Spinal cord (tissue), 10 donors: ENCODE results near the gene SAP30L. TPM values are rescaled to one million over a fixed set of nuclear protein-coding genes. Genes with fewer than 3 reads are reported as not detected.

Source experiments
- DNase-seq, 6 donors: peaks; one replicate each; pipeline versions ENCODE4 v3.0.0 to v3.0.0-alpha.2; 2013 to 2015; ENCODE audit warnings: low spot score in 6 of 6, low read depth in 4 of 6
- H3K27ac ChIP-seq: one replicate; pipeline ENCODE4 v1.5.1; 2013; ENCODE audit warnings: low read depth, low read length, control low read depth
- H3K27me3 ChIP-seq: one replicate; pipeline ENCODE4 v1.6.1; 2013; ENCODE audit warnings: low read length; ENCODE audit not compliant: control insufficient read depth, insufficient read depth
- H3K36me3 ChIP-seq: one replicate; pipeline ENCODE4 v1.6.1; 2013; ENCODE audit warnings: low read length; ENCODE audit not compliant: control insufficient read depth, insufficient read depth
- H3K4me1 ChIP-seq: one replicate; pipeline ENCODE4 v1.6.1; 2013; ENCODE audit warnings: low read length; ENCODE audit not compliant: control insufficient read depth, insufficient read depth
- H3K4me3 ChIP-seq: one replicate; pipeline ENCODE4 v1.5.1; 2013; ENCODE audit warnings: low read depth, low read length, control low read depth
- H3K9me3 ChIP-seq: one replicate; pipeline ENCODE4 v1.6.1; 2013; ENCODE audit warnings: low read length; ENCODE audit not compliant: control insufficient read depth, insufficient read depth
- WGBS: methylation state at CpG from one replicate; pipeline ENCODE4 v1.1.5; 2013; ENCODE audit warnings: missing lambda C conversion rate; ENCODE audit not compliant: insufficient coverage; 5-methylcytosine and 5-hydroxymethylcytosine counted together
- polyA plus RNA-seq, 2 donors: library from polyadenylated mRNA; unstranded; fragments of 120-200 nt; gene quantifications; one replicate each; pipeline ENCODE4 v1.2.1, GENCODE V29; 2013; ENCODE audit not compliant: insufficient read length in 2 of 2
- total RNA-seq, 2 donors: library from RNA; depleted of rRNA in 1 of 2; stranded (reverse); fragments of 120-200 nt in 1 of 2; fragments of >200 nt in 1 of 2; gene quantifications; one replicate each; pipeline versions ENCODE4 v1.2.3 to v1.2.4, GENCODE V29; 2013 to 2014
- donor health status: healthy.

The SAP30L gene
- total and polyA plus RNA-seq, 4 donors, result 29.0 to 39.3 (median 32.9) TPM

DNA sequence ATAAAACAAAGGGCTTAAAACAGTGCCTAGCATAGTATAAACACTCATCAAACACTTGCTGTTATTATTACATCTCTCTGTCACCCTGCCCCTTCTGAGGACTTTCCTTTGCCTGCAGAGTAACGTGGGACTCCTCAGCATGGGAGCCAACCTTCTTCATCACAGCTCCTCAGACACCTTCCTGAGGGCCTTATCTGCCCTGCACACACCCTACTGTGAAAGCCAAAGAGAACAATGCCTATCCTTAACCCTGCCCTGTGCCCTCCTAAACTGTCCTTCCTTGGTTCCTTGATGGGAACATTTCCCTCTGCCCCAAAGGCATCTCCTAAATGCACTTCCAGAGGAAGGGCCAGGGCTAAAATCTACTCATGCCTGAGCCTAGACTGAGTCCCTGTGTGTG, 52.8 kb downstream of the SAP30L start:
- H3K36me3 ChIP-seq, result no peaks in the 10 kb centered on the region
- no peaks in the 10 kb centered on the region for H3K4me1 ChIP-seq
- no peak overlapping the region for H3K27ac ChIP-seq
- peaks cover 14% of the 10 kb centered on the region for H3K27me3 ChIP-seq
- no peaks in the 10 kb centered on the region for H3K9me3 ChIP-seq
- DNase-seq, result no peak
- 86% methylated on average over 1 of the region's 1 CpG for WGBS
- no peak overlapping the region for H3K4me3 ChIP-seq

DNA sequence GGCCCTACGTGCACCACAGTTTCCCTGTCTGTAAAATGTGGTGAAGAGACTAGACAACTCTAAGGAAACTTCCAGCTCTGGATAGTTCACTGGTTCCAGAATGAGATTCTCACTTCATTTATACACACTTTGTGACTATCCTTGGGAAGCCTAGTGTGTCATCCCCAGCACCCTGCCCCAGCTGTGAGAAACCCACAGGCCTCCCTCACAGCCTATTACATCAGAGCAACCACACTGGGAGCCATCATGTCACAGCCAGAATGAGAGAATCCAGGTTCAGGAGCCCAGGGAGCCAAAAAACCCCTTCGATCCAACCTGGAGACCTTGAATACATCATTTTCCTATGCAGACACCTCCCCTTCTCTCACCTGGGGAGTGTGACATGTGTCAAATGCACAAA, 53.2 kb downstream of the SAP30L start:
- no peak for DNase-seq
- Histone ChIP-seq H3K4me3 (no peak overlapping the region), H3K36me3 (no peaks in the 10 kb centered on the region), H3K27ac (no peak overlapping the region), H3K9me3 (no peaks in the 10 kb centered on the region), H3K4me1 (no peaks in the 10 kb centered on the region), H3K27me3 (peaks cover 10% of the 10 kb centered on the region)
- 100% methylated on average over 1 of the region's 2 CpGs for WGBS

- Histone ChIP-seq H3K9me3 (no peaks in the 10 kb centered on the region), H3K4me3 (no peak overlapping the region), H3K4me1 (no peaks in the 10 kb centered on the region), H3K36me3 (no peaks in the 10 kb centered on the region), H3K27me3 (no peaks in the 10 kb centered on the region), H3K27ac (no peak overlapping the region)
- 61% methylated on average over 2 of the region's 2 CpGs for WGBS
- no peak for DNase-seq
These were observed 55.8 kb downstream of the SAP30L start for GRCh38 chr5:154501566-154501965.

DNA sequence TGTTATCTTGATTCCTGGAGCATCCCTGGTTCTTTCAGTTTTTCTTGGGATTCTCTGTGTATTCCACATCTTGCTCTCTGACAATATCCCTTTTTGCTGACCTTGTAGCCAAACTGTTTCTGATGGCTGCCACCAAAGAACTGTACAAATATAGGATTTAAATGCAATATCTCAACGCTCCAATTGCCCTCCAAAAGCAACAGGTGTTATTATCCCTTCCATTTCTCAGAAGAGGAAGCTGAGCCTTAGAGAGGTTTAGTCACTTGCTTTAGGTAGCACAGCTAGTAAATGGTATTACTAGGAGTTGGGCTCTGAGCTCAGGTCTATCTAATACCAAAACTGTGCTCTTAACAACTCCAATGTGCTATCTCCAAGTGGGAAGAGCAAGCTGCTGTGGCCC, 56.4 kb downstream of the SAP30L start:
- no peak for DNase-seq
- Histone ChIP-seq H3K27me3 (no peaks in the 10 kb centered on the region), H3K27ac (no peak overlapping the region), H3K36me3 (no peaks in the 10 kb centered on the region), H3K4me1 (no peaks in the 10 kb centered on the region), H3K9me3 (no peaks in the 10 kb centered on the region), H3K4me3 (no peak overlapping the region)
- WGBS, result no CpG with 5 or more reads among the region's 1 CpG

DNA sequence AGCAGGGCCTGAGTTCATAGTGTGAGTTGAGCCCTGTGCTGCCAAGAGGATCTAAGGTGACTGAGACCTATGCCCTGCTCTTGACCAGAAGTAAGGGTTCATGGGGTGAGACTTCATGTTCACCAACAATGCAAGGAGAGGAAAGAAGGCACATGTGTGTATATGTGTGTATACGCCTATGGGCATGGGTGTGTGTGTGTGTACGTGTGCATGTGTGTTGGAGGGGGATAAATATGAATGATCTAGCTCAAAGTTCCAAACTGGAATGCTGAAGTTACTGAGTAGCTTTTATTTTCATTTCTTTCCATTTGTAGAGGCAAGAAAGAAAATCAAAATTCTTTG, 57.9 kb downstream of the SAP30L start:
- no peak overlapping the region for H3K4me3 ChIP-seq
- no peaks in the 10 kb centered on the region for H3K36me3 ChIP-seq
- H3K27ac ChIP-seq, result no peak overlapping the region
- H3K27me3 ChIP-seq, result no peaks in the 10 kb centered on the region
- H3K9me3 ChIP-seq, result no peaks in the 10 kb centered on the region
- WGBS, result 100% methylated on average over 2 of the region's 2 CpGs
- H3K4me1 ChIP-seq, result no peaks in the 10 kb centered on the region
- DNase-seq, result no peak

GRCh38 chr5:154505567-154505966, 59.8 kb downstream of the SAP30L start:
- H3K4me1 ChIP-seq, result peaks cover 6% of the 10 kb centered on the region
- no peaks in the 10 kb centered on the region for H3K36me3 ChIP-seq
- no peaks in the 10 kb centered on the region for H3K9me3 ChIP-seq
- H3K4me3 ChIP-seq, result no peak overlapping the region
- no peak for DNase-seq
- H3K27me3 ChIP-seq, result no peaks in the 10 kb centered on the region
- 47% methylated on average over 9 of the region's 10 CpGs for WGBS
- no peak overlapping the region for H3K27ac ChIP-seq

DNA sequence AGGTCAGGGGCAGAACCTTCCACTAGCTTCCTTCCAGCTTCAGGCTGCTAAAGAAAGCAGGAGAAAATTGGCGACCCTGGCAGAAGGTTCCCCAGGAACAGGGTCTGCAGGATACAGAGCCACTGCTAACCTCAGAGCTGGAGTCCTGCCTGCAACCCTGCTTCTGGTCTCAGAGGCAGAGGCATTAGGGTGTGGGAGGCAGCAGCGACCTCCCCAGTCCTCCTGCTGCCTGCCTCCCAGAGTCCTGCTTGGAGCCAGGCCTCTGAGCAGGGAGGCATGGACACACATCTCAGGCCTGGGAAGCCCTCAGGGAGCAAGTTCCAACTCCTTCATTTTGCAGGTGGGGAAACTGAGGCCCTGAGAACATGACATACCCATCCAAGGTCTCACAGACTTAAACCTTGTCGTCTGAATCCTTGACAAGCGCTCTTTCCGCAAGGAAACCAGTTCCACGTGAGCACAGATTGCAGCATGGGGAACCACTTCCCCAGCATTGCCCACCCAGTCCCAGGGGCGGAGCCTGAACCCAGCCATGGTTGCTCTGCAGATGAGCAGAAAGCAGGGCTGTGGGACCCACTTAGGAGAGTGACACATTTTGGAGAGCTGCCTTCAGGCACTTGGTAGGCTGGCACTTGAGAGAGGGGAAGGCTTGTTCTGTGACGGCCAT, 60.4 kb downstream of the SAP30L start:
- no peaks in the 10 kb centered on the region for H3K9me3 ChIP-seq
- 96% methylated on average over 7 of the region's 8 CpGs for WGBS
- no peaks in the 10 kb centered on the region for H3K36me3 ChIP-seq
- peaks cover 10% of the 10 kb centered on the region for H3K4me1 ChIP-seq
- H3K27me3 ChIP-seq, result no peaks in the 10 kb centered on the region
- H3K27ac ChIP-seq, result no peak overlapping the region
- no peak for DNase-seq
- H3K4me3 ChIP-seq, result no peak overlapping the region

DNA sequence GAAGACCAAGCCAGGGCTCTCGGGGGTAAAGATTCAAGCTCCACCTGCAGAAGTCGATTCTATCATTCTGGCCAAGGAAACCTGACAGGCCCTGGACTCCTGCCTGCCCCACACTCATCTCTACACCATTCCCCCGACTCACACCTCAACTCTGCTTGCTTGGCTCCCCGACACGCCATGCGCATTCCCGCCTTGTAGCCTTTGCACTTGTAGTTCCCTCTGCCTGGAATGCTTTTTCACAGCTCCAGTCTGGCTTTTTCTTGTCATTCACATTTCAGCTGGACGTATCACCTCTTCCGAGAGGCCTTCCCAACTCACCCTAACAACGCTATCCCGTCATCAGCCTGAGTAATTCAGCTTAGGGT, 60.9 kb downstream of the SAP30L start:
- no peaks in the 10 kb centered on the region for H3K36me3 ChIP-seq
- no peak for DNase-seq
- no peaks in the 10 kb centered on the region for H3K9me3 ChIP-seq
- no peak overlapping the region for H3K4me3 ChIP-seq
- 87% methylated on average over 11 of the region's 11 CpGs for WGBS
- H3K27me3 ChIP-seq, result no peaks in the 10 kb centered on the region
- H3K27ac ChIP-seq, result no peak overlapping the region
- peaks cover 10% of the 10 kb centered on the region for H3K4me1 ChIP-seq

- H3K9me3 ChIP-seq, result no peaks in the 10 kb centered on the region
- 85% methylated on average over 2 of the region's 2 CpGs for WGBS
These were observed 62.3 kb downstream of the SAP30L start for GRCh38 chr5:154508114-154508513.

DNA sequence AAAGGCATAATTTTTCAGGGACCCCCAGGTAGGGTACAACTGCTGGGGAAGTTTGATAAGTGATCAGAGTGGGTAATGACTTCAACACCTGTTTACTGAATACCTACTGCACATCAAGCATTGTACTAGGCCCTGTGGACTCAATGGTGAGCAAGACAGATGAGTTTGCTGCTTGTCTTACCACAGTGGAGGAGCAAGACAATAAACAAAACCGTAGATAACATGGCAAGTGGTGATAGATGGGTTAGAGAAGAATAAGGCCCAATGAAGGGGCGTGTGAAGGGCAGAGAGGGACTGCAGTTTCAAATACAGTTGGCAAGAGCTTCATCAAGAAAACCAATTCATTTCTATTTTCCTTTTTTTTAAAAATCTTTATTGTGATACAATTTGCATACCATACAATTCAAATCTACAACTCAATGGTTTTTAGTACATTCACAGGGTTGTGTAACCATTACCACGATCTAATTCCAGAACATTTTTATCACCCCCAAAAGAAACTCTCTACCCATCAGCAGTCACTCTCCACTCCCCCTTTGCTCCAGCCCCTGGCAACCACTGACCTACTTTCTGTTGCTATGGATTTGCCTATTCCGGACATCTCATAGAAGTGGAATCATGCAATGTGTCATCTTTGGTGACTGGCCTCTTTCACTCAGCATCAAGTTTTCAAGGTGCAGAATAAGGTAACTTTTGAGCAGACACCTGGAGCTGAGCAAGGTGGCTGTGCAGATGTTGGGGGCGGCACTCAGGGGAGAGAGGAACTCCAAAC, 64.2 kb downstream of the SAP30L start:
- Histone ChIP-seq H3K27ac (no peak overlapping the region), H3K4me3 (no peak overlapping the region), H3K27me3 (peaks cover 2% of the 10 kb centered on the region), H3K36me3 (no peaks in the 10 kb centered on the region), H3K9me3 (no peaks in the 10 kb centered on the region), H3K4me1 (peaks cover 10% of the 10 kb centered on the region)
- peak in 2 of 6 donors; percentile 28 to 42 for DNase-seq
- 60% methylated on average over 2 of the region's 5 CpGs for WGBS

More at GRCh38 chr5:154508114-154508513, 62.3 kb downstream of the SAP30L start:
- Histone ChIP-seq H3K4me3 (no peak overlapping the region), H3K4me1 (peaks cover 10% of the 10 kb centered on the region), H3K36me3 (no peaks in the 10 kb centered on the region), H3K27me3 (no peaks in the 10 kb centered on the region), H3K27ac (no peak overlapping the region)
- DNase-seq, result no peak
